ENCODE data around the gene KCTD21. TPM values are rescaled to one million over a fixed set of nuclear protein-coding genes. Genes with fewer than 3 reads are reported as not detected.

Gene KCTD21
- total RNA-seq, 1 experiment from 2014 or later, result 2.5 TPM

GRCh38 chr11:78200553-78200952 lies 12.1 kb upstream of the KCTD21 start:
- no peak for DNase-seq (ENCODE audit: low spot score)

- DNase-seq (ENCODE audit: low spot score), result no peak
These were observed 11.6 kb upstream of the KCTD21 start for GRCh38 chr11:78200061-78200460.

- DNase-seq (ENCODE audit: low spot score), result no peak
These were observed 11.2 kb upstream of the KCTD21 start for GRCh38 chr11:78199653-78200015.

- DNase-seq (ENCODE audit: low spot score), result no peak
These were observed 10.7 kb upstream of the KCTD21 start for GRCh38 chr11:78199015-78199652.

GRCh38 chr11:78197816-78198215 lies 9.4 kb upstream of the KCTD21 start:
- no peak for DNase-seq (ENCODE audit: low spot score)

- DNase-seq (ENCODE audit: low spot score), result no peak
These were observed 8.2 kb upstream of the KCTD21 start for GRCh38 chr11:78196661-78197091.

GRCh38 chr11:78195917-78196560 lies 7.6 kb upstream of the KCTD21 start:
- DNase-seq (ENCODE audit: low spot score), result no peak

GRCh38 chr11:78194490-78194889 lies 6.1 kb upstream of the KCTD21 start:
- no peak for DNase-seq (ENCODE audit: low spot score)

GRCh38 chr11:78193806-78194205 lies 5.4 kb upstream of the KCTD21 start:
- DNase-seq (ENCODE audit: low spot score), result no peak

GRCh38 chr11:78192911-78193351 lies 4.5 kb upstream of the KCTD21 start:
- DNase-seq (ENCODE audit: low spot score), result no peak

- DNase-seq (ENCODE audit: low spot score), result no peak
These were observed 3.8 kb upstream of the KCTD21 start for GRCh38 chr11:78192223-78192719.

- DNase-seq (ENCODE audit: low spot score), result no peak
These were observed 2.6 kb upstream of the KCTD21 start for GRCh38 chr11:78190871-78191538.

- no peak for DNase-seq (ENCODE audit: low spot score)
These were observed 1.9 kb upstream of the KCTD21 start for GRCh38 chr11:78190374-78190773.

- DNase-seq (ENCODE audit: low spot score), result no peak
These were observed 1.4 kb upstream of the KCTD21 start for GRCh38 chr11:78189851-78190250.

GRCh38 chr11:78189174-78189724 lies 823 bp upstream of the KCTD21 start:
- DNase-seq (ENCODE audit: low spot score), result no peak

- no peak for DNase-seq (ENCODE audit: low spot score)
These were observed 800 bp downstream of the KCTD21 start for GRCh38 chr11:78187366-78188285.

- DNase-seq (ENCODE audit: low spot score), result no peak
These were observed 7.2 kb downstream of the KCTD21 start for GRCh38 chr11:78181185-78181584.

- no peak for DNase-seq (ENCODE audit: low spot score)
These were observed 7.7 kb downstream of the KCTD21 start for GRCh38 chr11:78180751-78181150.

GRCh38 chr11:78179459-78180071 lies 8.9 kb downstream of the KCTD21 start:
- no peak for DNase-seq (ENCODE audit: low spot score)

- DNase-seq (ENCODE audit: low spot score), result no peak
These were observed 11.2 kb downstream of the KCTD21 start for GRCh38 chr11:78177216-78177615.

GRCh38 chr11:78176605-78177141 lies 11.8 kb downstream of the KCTD21 start:
- DNase-seq (ENCODE audit: low spot score), result no peak
